Coronary artery (tissue), 2 donors: ENCODE data around the gene IL17RD.

Source experiments
- DNase-seq: peaks from one replicate; pipeline ENCODE4 v3.0.0-alpha.2; 2017; ENCODE audit warnings: low spot score
- H3K27ac ChIP-seq, 2 donors: fragments of 200-600 bp; sonication (generic); one replicate each; pipeline ENCODE4 v1.5.1; 2016 to 2019
- H3K4me3 ChIP-seq: fragments of 200-600 bp; sonication (generic); 2 replicates; pipeline ENCODE4 v1.5.1; 2016; ENCODE audit warnings: mild to moderate bottlenecking, moderate library complexity
- CTCF ChIP-seq: fragments of 200-600 bp; sonication (generic); IDR thresholded peaks from one replicate; pipeline ENCODE4 v1.5.1; 2019; ENCODE audit warnings: antibody characterized with exemption

IL17RD gene

GRCh38 chr3:57095363-57095762 is 69.8 kb downstream of the IL17RD start:
- no peak for DNase-seq
- no peak overlapping the region for H3K4me3 ChIP-seq
- TF ChIP-seq CTCF = no peak
- no peak overlapping the region for H3K27ac ChIP-seq

GRCh38 chr3:57094575-57094974 is 70.6 kb downstream of the IL17RD start:
- no peak for TF ChIP-seq CTCF
- no peak overlapping the region for H3K27ac ChIP-seq
- no peak overlapping the region for H3K4me3 ChIP-seq
- DNase-seq = no peak

GRCh38 chr3:57093971-57094535 is 71.1 kb downstream of the IL17RD start:
- no peak overlapping the region for H3K4me3 ChIP-seq
- H3K27ac ChIP-seq = no peak overlapping the region
- no peak for TF ChIP-seq CTCF
- DNase-seq = no peak

- TF ChIP-seq CTCF = no peak
- no peak overlapping the region for H3K4me3 ChIP-seq
- DNase-seq = no peak
- no peak overlapping the region for H3K27ac ChIP-seq
Observed at GRCh38 chr3:57093489-57093888, 71.7 kb downstream of the IL17RD start.

GRCh38 chr3:57091521-57092273 is 73.5 kb downstream of the IL17RD start:
- Histone ChIP-seq H3K27ac (no peak overlapping the region), H3K4me3 (no peak overlapping the region)
- no peak for TF ChIP-seq CTCF
- DNase-seq = no peak

GRCh38 chr3:57089043-57089442 is 76.1 kb downstream of the IL17RD start:
- Histone ChIP-seq H3K4me3 (no peak overlapping the region), H3K27ac (no peak overlapping the region)
- TF ChIP-seq CTCF = no peak
- DNase-seq = no peak

- no peak for DNase-seq
- TF ChIP-seq CTCF = no peak
- no peak overlapping the region for H3K27ac ChIP-seq
Observed at GRCh38 chr3:57088503-57088902, 76.7 kb downstream of the IL17RD start.

More at GRCh38 chr3:57088503-57088902, 76.7 kb downstream of the IL17RD start:
- no peak overlapping the region for H3K4me3 ChIP-seq
